Measurements from ENCODE around the gene ZNF714. TPM values are rescaled to one million over a fixed set of nuclear protein-coding genes. Genes with fewer than 3 reads are reported as not detected.

The ZNF714 gene
- 10 to 100 TPM; 18.8 to 20.5 TPM for total RNA-seq

DNA sequence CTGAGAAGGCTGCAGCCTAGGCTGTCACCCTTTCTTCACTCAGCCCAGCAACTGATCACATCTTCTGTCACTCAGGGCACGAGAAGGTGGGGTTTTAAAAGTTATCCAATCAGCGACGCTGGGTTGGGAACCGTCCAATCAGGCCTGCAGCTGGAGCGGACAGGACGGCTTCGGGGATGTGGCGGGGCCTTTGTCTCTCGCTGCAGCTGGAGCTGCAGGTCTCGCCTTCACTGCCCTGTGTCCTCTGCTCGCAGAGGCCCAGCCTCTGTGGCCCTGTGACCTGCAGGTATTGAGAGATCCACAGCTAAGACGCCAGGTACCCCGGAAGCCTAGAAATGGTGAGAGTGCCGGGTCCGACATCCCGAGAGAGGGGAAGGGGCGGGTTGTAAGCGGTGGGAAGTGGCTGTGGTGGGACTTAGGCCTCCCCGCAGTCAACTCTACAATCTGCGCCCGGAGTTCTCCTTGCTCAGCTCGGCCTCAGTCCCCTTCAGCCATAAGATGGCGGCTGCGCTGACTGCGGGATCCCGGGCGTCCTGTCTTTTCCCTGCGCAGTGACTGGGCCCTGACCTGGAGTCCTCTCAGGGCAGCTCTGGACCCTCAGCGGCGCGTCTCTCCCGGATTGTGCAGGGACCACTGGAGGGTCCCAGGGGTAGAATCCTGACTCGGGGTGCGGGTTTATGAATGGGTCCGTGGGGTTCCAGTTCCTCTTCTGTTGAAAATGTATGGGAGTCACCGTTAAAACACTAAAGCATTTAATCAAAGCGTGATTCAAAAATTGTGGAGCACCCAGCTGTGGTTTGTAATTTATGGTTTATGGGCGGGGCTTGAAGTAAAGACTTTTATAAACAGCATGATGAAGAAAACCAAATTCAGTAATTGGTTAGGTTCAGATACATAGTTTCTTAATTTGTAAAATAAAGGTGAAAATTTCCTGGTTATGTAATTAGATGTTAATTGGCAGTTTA is at the start of gene ZNF714:
TSS of gene ZNF714 (plus strand) at position 193 of the 965 bp plus-strand sequence. CDS start 16,066 bp downstream, outside the sequence.
- peak; percentile 82 for DNase-seq
- H3K4me1 Mint-ChIP-seq, result peaks cover 21% of the 10 kb centered on the region
- no peaks in the 10 kb centered on the region for H3K27me3 Mint-ChIP-seq
- peak within 1 kb of the TSS; percentile 100 for H3K4me3 Mint-ChIP-seq
- no peaks in the 10 kb centered on the region for H3K9me3 Mint-ChIP-seq
- peak within 1 kb of the TSS; percentile 96 for H3K27ac Mint-ChIP-seq
- H3K36me3 Mint-ChIP-seq, result peaks cover 42% of the 10 kb centered on the region

DNA sequence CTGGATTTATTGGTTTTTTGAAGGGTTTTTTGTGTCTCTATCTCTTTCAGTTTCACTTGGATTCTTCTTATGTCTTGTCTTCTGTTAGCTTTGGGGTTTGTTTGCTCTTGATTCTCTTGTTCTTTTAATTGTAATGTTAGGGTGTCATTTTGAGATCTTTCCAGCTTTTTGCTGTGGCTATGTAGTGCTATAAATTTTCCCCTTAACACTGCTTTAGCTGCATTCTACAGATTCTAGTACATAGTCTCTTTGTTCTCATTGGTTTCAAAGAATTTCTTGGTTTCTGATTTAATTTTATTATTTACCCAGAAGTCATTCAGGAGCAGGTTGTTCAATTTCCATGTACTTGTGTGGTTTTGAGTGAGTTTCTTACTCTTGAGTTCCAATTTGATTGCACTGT is 37.0 kb upstream of the ZNF714 start:
- Mint-ChIP-seq H3K27me3 (no peaks in the 10 kb centered on the region), H3K4me1 (peaks cover 6% of the 10 kb centered on the region), H3K36me3 (peaks cover 85% of the 10 kb centered on the region), H3K4me3 (no peak overlapping the region), H3K9me3 (peaks cover 51% of the 10 kb centered on the region), H3K27ac (no peak overlapping the region)
- DNase-seq, result no peak

DNA sequence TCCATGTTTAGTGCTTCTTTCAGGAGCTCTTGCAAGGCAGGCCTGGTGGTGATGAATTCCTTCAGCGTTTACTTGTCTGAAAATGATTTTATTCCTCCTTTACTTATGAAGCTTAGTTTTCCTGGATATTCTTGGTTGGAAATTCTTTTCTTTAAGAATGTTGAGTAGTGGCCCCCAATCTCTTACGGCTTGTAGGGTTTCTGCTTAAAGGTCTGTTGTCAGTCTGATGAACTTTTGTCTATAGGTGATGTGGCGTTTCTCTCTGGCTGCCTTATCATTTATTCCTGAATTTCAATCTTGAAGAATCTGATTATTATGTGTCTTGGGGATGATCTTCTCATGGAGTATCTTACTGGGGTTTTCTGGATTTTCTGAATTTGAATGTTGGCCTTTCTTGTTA is 35.5 kb upstream of the ZNF714 start:
- peaks cover 50% of the 10 kb centered on the region for H3K9me3 Mint-ChIP-seq

DNA sequence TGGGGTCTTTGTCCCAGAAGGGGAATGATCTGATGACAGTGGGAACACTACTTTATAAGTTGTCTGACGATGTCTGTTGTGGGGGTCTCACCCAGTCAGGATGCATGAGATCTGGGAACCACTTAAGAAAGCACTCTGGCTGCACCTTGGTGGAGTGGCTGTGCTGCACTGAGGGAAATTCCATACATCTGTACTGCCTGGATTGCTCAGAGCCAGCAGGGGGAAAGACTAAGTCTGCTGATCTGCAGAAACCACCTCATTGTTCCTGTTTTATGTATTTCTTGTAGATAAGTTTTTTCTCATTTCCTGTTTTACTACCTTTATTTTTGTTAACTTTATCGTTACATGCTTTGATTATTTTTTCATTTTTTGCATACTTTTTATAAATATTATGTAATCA is 34.3 kb upstream of the ZNF714 start:
- Mint-ChIP-seq H3K36me3 (peaks cover 83% of the 10 kb centered on the region), H3K27ac (no peak overlapping the region), H3K9me3 (peaks cover 54% of the 10 kb centered on the region), H3K4me3 (no peak overlapping the region), H3K27me3 (no peaks in the 10 kb centered on the region), H3K4me1 (peaks cover 6% of the 10 kb centered on the region)
- DNase-seq, result no peak

More for the DNA sequence above, 35.5 kb upstream of the ZNF714 start:
- peak overlapping the region; percentile 30 for H3K27ac Mint-ChIP-seq
- H3K36me3 Mint-ChIP-seq, result peaks cover 84% of the 10 kb centered on the region
- no peak overlapping the region for H3K4me3 Mint-ChIP-seq
- no peaks in the 10 kb centered on the region for H3K27me3 Mint-ChIP-seq
- peaks cover 6% of the 10 kb centered on the region for H3K4me1 Mint-ChIP-seq
- no peak for DNase-seq

DNA sequence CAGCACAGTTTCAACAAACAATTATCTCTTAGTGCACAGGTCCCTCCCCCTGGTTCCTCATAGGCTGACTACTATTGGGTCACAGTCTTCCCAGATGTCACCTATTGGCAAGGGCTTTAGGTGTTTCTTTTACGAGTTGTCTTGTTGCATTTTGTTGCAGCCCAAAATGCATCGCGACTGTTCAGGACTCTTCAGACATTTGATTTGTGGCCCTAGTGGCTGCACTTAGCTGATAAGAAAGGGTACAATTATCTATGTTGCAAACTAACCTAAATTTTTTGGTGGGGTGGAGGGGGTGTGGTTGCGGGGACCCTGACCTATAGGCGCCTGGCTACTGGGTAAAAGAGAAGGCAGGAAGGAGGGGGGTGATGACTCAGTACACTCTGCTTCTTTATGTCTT is 29.1 kb upstream of the ZNF714 start:
- Mint-ChIP-seq H3K9me3 (peaks cover 36% of the 10 kb centered on the region), H3K27me3 (no peaks in the 10 kb centered on the region), H3K27ac (no peak overlapping the region), H3K4me1 (no peaks in the 10 kb centered on the region), H3K36me3 (peaks cover 79% of the 10 kb centered on the region), H3K4me3 (no peak overlapping the region)
- DNase-seq, result no peak

DNA sequence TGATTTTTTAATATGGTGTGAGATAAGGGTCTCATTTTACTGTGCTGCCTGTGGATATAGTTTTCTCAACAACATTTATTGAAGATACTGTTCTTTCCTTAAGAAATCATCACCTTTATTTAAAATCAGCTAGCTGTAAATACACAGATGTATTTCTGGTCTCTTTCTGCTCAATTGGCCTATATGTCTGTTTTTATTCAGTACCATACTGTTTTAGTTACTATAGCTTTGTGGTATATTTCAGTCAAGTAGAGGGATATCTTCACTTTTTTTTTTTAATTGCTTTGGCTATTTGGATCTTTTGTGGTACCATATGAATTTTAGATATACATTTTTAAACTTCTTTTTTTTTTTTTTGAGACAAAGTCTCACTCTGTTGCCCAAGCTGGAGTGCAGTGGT is 16.7 kb upstream of the ZNF714 start:
- DNase-seq, result no peak
- H3K9me3 Mint-ChIP-seq, result peaks cover 16% of the 10 kb centered on the region
- no peaks in the 10 kb centered on the region for H3K27me3 Mint-ChIP-seq
- H3K36me3 Mint-ChIP-seq, result peaks cover 62% of the 10 kb centered on the region
- H3K4me3 Mint-ChIP-seq, result no peak overlapping the region
- no peaks in the 10 kb centered on the region for H3K4me1 Mint-ChIP-seq
- H3K27ac Mint-ChIP-seq, result no peak overlapping the region

DNA sequence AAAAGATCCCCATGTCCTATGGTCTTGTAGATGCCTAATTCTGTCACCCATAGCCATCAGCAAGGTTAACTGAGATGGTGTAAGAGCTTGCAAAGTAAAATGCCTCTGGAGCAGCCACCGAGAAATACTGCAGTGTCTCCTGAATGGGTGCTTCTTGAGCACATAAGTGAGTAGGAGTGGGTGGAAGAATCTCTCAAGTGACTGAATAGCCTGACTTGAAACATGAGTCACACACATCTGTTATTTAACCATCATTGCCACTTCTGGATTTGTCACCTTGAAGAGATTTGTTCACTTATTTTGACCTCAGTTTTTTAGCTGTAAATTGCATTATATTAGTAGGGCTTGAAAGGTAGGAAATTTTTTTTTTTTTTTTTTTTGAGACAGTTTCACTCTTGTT is 2.3 kb downstream of the ZNF714 start:
- no peak overlapping the region for H3K27ac Mint-ChIP-seq
- peaks cover 21% of the 10 kb centered on the region for H3K4me1 Mint-ChIP-seq
- H3K9me3 Mint-ChIP-seq, result no peaks in the 10 kb centered on the region
- H3K4me3 Mint-ChIP-seq, result peak overlapping the region; percentile 22
- H3K36me3 Mint-ChIP-seq, result peaks cover 51% of the 10 kb centered on the region
- DNase-seq, result peak; percentile 16
- H3K27me3 Mint-ChIP-seq, result no peaks in the 10 kb centered on the region

DNA sequence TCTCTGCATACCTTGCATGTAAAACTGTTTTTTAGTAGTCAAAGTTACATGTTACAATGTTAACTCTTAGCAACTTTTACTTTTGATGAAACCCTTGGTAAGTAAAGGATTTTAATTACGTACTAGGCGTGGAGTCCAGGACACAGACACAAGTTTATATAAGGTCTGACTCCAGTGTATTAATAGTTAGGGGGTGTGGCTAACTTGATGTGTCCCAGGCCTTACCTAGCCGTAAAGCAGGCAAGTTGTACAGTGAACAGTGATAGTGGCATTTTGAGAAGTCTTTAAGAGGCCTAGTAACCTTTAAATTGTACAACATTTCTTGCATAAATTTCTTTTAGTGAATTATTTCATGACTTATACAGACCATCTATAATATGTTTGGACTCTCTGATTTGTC is 5.9 kb downstream of the ZNF714 start:
- H3K27me3 Mint-ChIP-seq, result no peaks in the 10 kb centered on the region
- H3K36me3 Mint-ChIP-seq, result peaks cover 58% of the 10 kb centered on the region
- no peaks in the 10 kb centered on the region for H3K9me3 Mint-ChIP-seq
- no peak overlapping the region for H3K4me3 Mint-ChIP-seq
- H3K27ac Mint-ChIP-seq, result no peak overlapping the region
- peaks cover 23% of the 10 kb centered on the region for H3K4me1 Mint-ChIP-seq
- DNase-seq, result no peak

DNA sequence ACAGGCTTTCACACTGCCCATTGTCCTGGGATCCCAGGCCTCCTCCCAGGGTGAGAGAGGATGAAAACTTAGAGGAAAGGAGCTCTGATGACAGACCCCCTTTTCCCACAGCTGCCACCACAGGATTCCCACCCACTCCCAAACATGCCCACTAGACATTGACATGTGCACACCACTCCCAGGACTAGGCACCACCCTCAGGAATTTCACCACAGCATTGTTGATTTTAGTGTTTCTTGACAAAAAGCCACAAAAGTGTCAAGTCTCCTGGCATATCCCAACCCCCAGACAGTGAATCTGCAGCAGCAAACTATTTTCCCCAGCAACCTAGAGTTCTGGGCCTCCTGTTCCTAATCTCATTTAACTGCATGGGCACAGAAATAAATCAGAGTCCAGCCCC is 10.1 kb downstream of the ZNF714 start:
- peaks cover 49% of the 10 kb centered on the region for H3K36me3 Mint-ChIP-seq
- H3K4me3 Mint-ChIP-seq, result no peak overlapping the region
- no peak overlapping the region for H3K27ac Mint-ChIP-seq
- H3K9me3 Mint-ChIP-seq, result no peaks in the 10 kb centered on the region
- peaks cover 2% of the 10 kb centered on the region for H3K4me1 Mint-ChIP-seq
- DNase-seq, result no peak
- H3K27me3 Mint-ChIP-seq, result no peaks in the 10 kb centered on the region

DNA sequence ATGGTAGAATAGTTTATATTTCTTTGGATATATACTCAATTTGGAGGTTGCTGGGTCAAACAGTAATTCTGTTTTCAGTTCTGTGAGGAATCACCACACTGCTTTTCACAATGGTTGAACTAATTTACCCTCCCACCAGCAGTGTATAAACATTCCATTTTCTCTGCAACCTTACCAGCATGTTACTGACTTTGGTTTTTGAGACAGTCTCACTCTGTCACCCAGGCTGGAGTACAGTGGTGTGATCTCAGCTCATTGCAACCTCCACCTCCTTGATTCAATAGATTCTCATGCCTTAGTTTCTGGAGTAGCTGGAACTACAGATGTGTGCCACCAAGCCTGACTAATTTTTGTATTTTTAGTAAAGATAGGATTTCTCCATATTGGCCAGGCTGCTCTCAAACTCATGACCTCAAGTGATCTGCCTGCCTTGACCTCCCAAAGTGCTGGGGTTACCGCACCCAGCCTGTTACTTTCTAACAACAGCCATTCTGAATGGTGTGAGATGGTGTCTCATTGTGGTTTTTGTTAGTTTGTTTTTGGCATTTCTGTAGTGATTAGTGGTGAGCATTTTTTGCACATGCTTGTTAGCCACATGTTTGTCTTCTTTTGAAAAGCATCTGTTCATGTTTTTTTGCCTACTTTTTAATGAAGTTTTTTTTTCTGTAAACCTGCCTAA is 12.5 kb downstream of the ZNF714 start:
- peaks cover 2% of the 10 kb centered on the region for H3K4me1 Mint-ChIP-seq
- H3K9me3 Mint-ChIP-seq, result no peaks in the 10 kb centered on the region
- H3K36me3 Mint-ChIP-seq, result peaks cover 47% of the 10 kb centered on the region

DNA sequence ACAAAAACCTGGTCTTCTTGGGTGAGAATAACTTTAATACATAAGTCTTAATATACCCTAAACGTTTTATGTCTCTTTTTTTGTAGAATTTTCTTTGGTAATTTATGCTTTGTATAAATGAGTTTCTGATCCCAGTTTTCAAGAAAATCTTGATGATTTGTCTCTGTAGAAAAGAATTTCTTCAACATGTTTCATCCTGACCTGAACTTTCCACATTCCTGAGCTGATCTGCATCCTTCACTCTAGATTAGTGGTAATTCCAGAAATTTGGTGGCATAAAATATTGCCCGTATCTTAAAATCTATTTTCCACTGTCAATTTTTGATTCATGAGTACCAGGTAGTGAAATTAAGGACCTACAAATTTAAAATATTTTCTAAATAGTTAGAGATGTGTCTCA is 16.3 kb downstream of the ZNF714 start:
- Mint-ChIP-seq H3K4me3 (no peak overlapping the region), H3K36me3 (peaks cover 48% of the 10 kb centered on the region), H3K27ac (no peak overlapping the region), H3K4me1 (no peaks in the 10 kb centered on the region), H3K9me3 (no peaks in the 10 kb centered on the region), H3K27me3 (no peaks in the 10 kb centered on the region)
- DNase-seq, result no peak

More for the DNA sequence above, 12.5 kb downstream of the ZNF714 start:
- no peak overlapping the region for H3K27ac Mint-ChIP-seq
- no peak overlapping the region for H3K4me3 Mint-ChIP-seq
- DNase-seq, result no peak
- H3K27me3 Mint-ChIP-seq, result no peaks in the 10 kb centered on the region

DNA sequence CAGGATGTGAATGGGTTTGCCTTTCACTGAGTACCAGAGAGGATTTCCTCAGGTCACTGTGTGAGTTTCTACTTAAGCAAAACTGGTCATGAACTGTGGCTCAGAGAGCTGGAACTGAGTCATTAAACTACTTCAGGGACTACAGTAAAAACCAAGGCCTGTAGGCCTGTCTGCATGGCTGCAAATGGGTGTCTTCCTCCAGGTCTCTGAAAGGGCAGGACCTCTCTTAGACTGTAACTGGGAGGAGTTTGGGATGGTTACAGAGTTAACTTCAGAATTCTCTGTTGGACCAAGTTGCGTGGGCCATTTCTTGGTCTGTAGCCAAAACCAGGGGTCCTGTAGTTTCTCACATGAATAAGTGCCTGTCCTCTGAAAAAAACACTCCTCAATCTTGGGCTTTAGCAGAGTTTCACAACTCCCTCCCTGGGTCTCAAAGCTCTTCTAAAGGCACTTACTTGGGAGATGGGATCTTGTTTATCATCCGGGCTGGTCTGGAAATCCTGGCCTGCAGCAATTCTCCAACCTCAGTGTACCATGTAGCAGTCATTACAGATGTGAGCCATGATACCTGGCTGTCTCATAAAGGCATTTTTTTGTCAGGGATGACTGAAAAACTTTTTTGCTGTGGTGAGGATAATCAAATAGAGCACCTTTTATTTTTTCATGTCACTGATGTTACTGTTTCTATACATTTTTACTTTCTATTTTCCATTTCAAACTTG is 19.7 kb downstream of the ZNF714 start:
- Mint-ChIP-seq H3K4me1 (no peaks in the 10 kb centered on the region), H3K27ac (no peak overlapping the region), H3K36me3 (peaks cover 52% of the 10 kb centered on the region), H3K4me3 (no peak overlapping the region), H3K9me3 (no peaks in the 10 kb centered on the region), H3K27me3 (no peaks in the 10 kb centered on the region)
- no peak for DNase-seq

DNA sequence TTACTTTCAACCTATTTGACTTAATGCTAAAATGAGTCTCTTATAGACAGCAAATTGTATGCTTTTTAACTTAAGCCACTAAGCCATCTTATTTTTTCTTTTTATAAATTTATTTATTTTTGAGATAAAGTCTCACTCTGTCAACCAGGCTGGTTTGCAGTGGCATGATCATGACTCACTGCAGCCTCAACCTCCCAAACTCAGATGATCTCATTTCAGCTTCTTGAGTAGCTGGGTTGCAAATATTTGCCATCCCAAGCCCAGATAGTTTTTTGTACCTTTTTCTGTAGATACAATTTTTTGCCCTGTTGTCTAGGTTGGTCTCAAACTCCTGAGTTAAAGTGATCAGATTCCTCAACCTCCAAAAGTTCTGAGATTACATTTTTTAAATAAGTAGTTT is 27.1 kb downstream of the ZNF714 start:
- H3K4me3 Mint-ChIP-seq, result no peak overlapping the region
- no peak overlapping the region for H3K27ac Mint-ChIP-seq
- peaks cover 32% of the 10 kb centered on the region for H3K9me3 Mint-ChIP-seq
- no peaks in the 10 kb centered on the region for H3K27me3 Mint-ChIP-seq
- H3K4me1 Mint-ChIP-seq, result no peaks in the 10 kb centered on the region
- no peak for DNase-seq
- H3K36me3 Mint-ChIP-seq, result peaks cover 81% of the 10 kb centered on the region

DNA sequence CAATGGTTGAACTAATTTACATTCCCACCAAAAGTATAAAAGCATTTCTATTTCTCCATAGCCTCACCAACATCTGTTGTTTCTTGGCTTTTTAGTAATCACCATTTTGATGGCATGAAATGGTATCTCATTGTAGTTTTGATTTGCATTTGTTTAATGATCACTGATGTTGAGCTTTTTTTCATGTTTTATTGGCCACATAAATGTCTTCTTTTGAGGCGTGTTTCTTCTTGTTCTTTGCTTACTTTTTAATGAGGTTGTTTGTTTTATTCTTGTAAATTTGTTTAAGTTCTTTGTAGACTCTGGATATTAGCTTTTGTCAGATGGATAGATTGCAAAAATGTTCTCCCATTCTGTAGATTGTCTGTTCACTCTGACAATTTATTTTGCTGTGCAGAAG is 28.2 kb downstream of the ZNF714 start:
- peaks cover 83% of the 10 kb centered on the region for H3K36me3 Mint-ChIP-seq
- H3K4me1 Mint-ChIP-seq, result no peaks in the 10 kb centered on the region
- H3K9me3 Mint-ChIP-seq, result peaks cover 40% of the 10 kb centered on the region
- no peaks in the 10 kb centered on the region for H3K27me3 Mint-ChIP-seq
- H3K4me3 Mint-ChIP-seq, result no peak overlapping the region
- no peak overlapping the region for H3K27ac Mint-ChIP-seq
- no peak for DNase-seq

DNA sequence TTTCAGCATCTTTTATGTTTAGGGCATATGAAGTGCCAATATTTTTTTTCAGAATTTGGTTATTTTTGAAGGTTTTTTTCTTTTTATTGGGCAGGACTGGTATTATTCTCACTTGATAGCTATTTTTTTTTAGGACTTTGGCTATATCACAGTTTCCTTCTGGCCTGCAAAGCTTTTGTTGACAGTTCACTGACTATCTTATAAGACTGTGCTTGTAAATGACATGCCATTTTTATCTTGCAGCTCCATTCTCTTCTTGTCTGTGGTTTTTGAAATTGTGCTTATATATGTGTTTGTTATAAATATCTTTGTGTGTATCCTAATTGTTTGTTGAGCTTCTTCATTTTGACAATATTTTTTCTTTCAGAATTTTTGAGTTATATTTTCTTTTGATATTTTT is 33.4 kb downstream of the ZNF714 start:
- Mint-ChIP-seq H3K9me3 (peaks cover 54% of the 10 kb centered on the region), H3K4me3 (no peak overlapping the region), H3K4me1 (peaks cover 3% of the 10 kb centered on the region), H3K27ac (no peak overlapping the region), H3K36me3 (peaks cover 89% of the 10 kb centered on the region), H3K27me3 (no peaks in the 10 kb centered on the region)
- DNase-seq, result no peak
